SU-DHL-6 (cell line): ENCODE data around the gene UFD1.

Experiments
- EZH2phosphoT487 ChIP-seq: fragments of 200-600 bp; sonication (generic), shearing (Covaris generic); conservative IDR thresholded peaks from 2 replicates; pipeline ENCODE4 v1.6.1; 2018; ENCODE audit warnings: mild to moderate bottlenecking, antibody characterized with exemption, low read length, moderate library complexity, mixed read lengths
- TF ChIP-seq, protein P1 (sequence below): fragments of 200-600 bp; sonication (generic); IDR thresholded peaks from one replicate; pipeline ENCODE4 v1.5.1; 2017; ENCODE audit warnings: antibody characterized with exemption, mild to moderate bottlenecking, low read length, moderate library complexity; ENCODE audit not compliant: insufficient read depth, poor library complexity, severe bottlenecking

DNA sequence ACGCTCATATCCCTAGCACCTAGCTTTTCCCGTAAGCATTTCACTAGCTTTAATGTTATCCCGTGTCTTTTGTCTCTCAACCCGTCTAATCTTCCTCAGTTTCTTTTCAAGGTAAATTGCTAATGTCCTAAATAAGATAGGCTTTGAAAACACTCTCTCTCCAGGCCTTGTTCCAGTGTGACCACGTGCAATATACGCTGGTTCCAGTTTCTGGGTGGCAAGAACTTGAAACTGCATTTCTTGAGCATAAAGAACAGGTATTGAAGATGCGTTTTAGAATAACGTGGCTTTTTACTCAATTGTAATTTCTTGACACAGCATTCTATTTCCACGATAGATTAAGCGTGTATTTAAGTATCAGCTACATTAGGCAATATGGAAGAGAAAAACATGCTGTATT is 1.8 kb upstream of the UFD1 start:
- TF ChIP-seq, protein P1, sequence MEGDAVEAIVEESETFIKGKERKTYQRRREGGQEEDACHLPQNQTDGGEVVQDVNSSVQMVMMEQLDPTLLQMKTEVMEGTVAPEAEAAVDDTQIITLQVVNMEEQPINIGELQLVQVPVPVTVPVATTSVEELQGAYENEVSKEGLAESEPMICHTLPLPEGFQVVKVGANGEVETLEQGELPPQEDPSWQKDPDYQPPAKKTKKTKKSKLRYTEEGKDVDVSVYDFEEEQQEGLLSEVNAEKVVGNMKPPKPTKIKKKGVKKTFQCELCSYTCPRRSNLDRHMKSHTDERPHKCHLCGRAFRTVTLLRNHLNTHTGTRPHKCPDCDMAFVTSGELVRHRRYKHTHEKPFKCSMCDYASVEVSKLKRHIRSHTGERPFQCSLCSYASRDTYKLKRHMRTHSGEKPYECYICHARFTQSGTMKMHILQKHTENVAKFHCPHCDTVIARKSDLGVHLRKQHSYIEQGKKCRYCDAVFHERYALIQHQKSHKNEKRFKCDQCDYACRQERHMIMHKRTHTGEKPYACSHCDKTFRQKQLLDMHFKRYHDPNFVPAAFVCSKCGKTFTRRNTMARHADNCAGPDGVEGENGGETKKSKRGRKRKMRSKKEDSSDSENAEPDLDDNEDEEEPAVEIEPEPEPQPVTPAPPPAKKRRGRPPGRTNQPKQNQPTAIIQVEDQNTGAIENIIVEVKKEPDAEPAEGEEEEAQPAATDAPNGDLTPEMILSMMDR: no peak
- TF ChIP-seq EZH2phosphoT487: no peak
